Chondrocyte (in vitro differentiated cells): ENCODE data around the gene SMAD6. TPM values are rescaled to one million over a fixed set of nuclear protein-coding genes. Genes with fewer than 3 reads are reported as not detected.

Experiments
- DNase-seq: peaks from one replicate; pipeline ENCODE4 v3.0.0; 2021; ENCODE audit warnings: mixed read lengths, low spot score
- H3K27ac Mint-ChIP-seq: one replicate; pipeline ENCODE4 v1.8.0; 2021; ENCODE audit warnings: mild to moderate bottlenecking, moderate library complexity, mixed read lengths; ENCODE audit not compliant: unreplicated experiment
- H3K27me3 Mint-ChIP-seq: 2 replicates; pipeline ENCODE4 v1.8.0; 2021; ENCODE audit warnings: low read depth, mixed read lengths
- H3K36me3 Mint-ChIP-seq: 2 replicates; pipeline ENCODE4 v1.8.0; 2021; ENCODE audit warnings: low read depth, mixed read lengths
- H3K4me1 Mint-ChIP-seq: 2 replicates; pipeline ENCODE4 v1.8.0; 2021; ENCODE audit warnings: low read depth, mild to moderate bottlenecking, mixed read lengths
- H3K4me3 Mint-ChIP-seq: one replicate; pipeline ENCODE4 v1.8.0; 2021; ENCODE audit warnings: mild to moderate bottlenecking, moderate library complexity, mixed read lengths; ENCODE audit not compliant: unreplicated experiment
- H3K9me3 Mint-ChIP-seq: 2 replicates; pipeline ENCODE4 v1.8.0; 2021; ENCODE audit warnings: low read depth, mixed read lengths
- total RNA-seq: library from RNA; stranded (reverse); gene quantifications from 3 replicates; pipeline ENCODE4 v1.2.1, GENCODE V29; 2021
- TF ChIP-seq, protein P1 (sequence below): fragments of 200-600 bp; sonication (generic); IDR thresholded peaks from 2 replicates; pipeline ENCODE4 v1.5.0; 2021; ENCODE audit warnings: antibody characterized with exemption, mild to moderate bottlenecking, moderate library complexity

SMAD6 gene
- total RNA-seq, 1 donor from 2014 or later = 5.2 TPM

DNA sequence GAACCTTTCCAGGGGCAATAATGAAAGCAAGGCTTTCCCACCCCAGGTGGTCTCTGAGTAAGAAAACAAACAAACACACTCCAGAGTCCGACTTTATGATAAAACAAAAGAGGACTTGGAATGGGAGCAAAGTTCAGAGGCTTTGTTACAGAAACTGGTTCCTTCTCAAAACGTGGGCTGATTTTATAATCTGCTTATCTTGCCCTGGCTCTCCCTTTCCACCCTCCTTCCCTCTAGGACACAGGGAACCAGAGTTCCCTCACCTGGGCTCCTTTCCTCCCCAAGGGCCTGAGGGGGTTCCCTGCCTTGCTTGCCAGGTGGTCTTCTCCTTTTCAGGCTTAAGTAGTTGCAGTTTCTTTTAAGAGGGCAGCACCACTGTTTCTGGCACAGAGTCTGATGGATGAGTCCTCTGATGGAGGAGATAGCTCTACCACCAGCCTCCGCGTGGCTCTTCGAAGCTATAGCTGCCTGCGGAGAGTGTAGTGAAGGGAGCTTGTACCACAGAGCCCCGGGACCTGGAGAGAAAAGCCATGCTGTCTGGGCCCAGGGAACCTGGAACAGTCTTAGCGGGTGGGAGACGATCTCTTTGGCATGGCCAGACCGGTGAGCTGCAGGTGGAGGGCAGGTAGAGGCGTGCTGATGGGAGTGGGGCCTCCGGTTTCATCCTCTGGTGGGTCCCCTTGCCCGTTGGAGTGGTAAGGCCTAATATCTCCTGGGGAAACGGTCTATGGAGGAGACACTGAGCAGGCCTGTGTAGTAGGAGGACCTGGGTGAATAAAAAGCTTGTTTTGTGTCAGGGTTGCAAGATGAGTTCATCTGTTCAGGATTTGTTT lies 68.7 kb downstream of the SMAD6 start:
- Mint-ChIP-seq H3K27ac (no peak overlapping the region), H3K27me3 (no peaks in the 10 kb centered on the region), H3K9me3 (no peaks in the 10 kb centered on the region), H3K36me3 (no peaks in the 10 kb centered on the region), H3K4me3 (no peak overlapping the region), H3K4me1 (peaks cover 46% of the 10 kb centered on the region)
- no peak for DNase-seq
- TF ChIP-seq, protein P1, sequence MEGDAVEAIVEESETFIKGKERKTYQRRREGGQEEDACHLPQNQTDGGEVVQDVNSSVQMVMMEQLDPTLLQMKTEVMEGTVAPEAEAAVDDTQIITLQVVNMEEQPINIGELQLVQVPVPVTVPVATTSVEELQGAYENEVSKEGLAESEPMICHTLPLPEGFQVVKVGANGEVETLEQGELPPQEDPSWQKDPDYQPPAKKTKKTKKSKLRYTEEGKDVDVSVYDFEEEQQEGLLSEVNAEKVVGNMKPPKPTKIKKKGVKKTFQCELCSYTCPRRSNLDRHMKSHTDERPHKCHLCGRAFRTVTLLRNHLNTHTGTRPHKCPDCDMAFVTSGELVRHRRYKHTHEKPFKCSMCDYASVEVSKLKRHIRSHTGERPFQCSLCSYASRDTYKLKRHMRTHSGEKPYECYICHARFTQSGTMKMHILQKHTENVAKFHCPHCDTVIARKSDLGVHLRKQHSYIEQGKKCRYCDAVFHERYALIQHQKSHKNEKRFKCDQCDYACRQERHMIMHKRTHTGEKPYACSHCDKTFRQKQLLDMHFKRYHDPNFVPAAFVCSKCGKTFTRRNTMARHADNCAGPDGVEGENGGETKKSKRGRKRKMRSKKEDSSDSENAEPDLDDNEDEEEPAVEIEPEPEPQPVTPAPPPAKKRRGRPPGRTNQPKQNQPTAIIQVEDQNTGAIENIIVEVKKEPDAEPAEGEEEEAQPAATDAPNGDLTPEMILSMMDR = no peak

DNA sequence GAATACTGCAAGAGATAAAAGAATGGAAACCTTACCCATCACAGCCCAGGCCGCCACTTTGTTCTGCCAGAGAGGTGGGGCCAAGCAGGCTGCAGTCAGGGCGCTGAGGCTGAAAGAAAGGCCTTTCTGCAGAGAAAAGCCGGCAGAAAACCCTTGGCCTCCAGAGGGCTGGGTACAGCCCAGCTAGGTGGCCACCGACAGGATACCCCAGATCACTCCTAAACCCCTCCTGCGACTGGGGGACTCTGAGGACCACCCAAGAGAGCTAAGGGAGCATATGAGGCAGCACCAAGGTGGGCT lies 69.3 kb downstream of the SMAD6 start:
- Mint-ChIP-seq H3K27me3 (no peaks in the 10 kb centered on the region), H3K4me3 (no peak overlapping the region), H3K27ac (no peak overlapping the region), H3K9me3 (no peaks in the 10 kb centered on the region), H3K36me3 (no peaks in the 10 kb centered on the region), H3K4me1 (peaks cover 45% of the 10 kb centered on the region)
- DNase-seq = no peak
- TF ChIP-seq, protein P1 = no peak

DNA sequence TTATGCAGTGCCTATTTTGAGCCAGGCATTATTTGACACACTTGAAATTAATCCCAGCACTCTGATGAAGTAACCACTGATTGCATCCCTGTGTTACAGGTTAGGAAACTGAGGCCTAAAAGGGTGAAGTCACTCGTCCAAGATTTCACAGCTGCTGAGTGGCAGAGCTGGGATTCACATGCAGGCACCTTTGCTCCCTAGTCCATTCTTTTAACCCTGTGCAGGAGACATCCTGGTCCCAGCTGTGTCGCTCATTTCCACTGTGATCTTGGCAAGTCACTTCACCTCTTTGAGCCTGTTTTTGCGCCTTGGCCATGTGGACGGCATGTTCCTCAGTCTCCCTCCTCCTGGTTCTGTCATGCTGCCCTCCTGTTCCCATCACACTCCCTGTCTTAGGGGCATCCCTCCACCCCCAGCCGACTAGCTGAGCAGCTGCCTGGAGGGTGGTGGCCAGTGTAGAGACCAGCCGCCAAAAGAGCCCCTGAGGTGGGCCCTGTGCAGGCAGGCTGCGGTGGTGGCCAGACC lies 70.6 kb downstream of the SMAD6 start:
- H3K27ac Mint-ChIP-seq = no peak overlapping the region
- H3K27me3 Mint-ChIP-seq = no peaks in the 10 kb centered on the region
- peaks cover 37% of the 10 kb centered on the region for H3K4me1 Mint-ChIP-seq
- TF ChIP-seq, protein P1 = no peak
- no peak overlapping the region for H3K4me3 Mint-ChIP-seq
- no peak for DNase-seq
- H3K9me3 Mint-ChIP-seq = no peaks in the 10 kb centered on the region
- H3K36me3 Mint-ChIP-seq = no peaks in the 10 kb centered on the region

DNA sequence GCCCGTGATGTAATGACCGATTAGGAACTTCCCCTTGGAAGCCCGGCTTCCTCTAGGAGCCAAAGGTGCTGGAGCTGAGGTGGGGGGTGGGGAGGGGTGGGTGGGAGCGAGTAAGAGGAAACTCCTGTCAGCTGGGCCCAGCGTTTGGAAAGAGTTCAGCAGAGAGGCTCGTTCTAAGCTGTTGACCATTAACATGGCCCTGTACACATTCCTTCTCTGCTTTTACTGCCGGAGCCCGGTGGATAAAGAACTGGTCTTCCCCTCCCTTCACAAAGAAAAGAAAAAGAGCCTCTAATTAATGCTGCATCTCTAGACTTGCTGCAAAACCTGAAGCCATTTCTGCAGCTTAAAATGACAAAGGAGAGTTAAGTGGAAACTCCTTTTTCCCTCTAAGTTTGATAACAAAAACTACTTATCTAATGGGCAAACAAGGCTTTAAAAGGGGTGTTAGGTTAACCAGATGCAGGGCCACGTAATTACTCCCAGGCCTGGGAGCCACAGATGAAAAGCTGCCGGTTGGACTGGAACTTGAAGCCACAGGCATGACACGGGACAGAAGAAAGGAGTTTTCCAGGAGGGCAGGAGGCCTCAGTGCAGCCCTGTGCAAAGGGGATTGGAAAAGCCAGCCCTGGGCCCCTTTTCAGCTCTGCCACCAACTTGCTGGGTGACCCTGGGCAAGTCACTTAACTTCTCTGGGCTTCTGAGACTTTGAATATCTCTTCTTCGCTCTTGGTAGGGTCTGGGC lies 71.3 kb downstream of the SMAD6 start:
- DNase-seq = no peak
- TF ChIP-seq, protein P1 = no peak
- H3K36me3 Mint-ChIP-seq = no peaks in the 10 kb centered on the region
- H3K9me3 Mint-ChIP-seq = no peaks in the 10 kb centered on the region
- H3K27me3 Mint-ChIP-seq = no peaks in the 10 kb centered on the region
- no peak overlapping the region for H3K4me3 Mint-ChIP-seq
- peak overlapping the region; percentile 59 for H3K27ac Mint-ChIP-seq
- H3K4me1 Mint-ChIP-seq = peaks cover 43% of the 10 kb centered on the region

DNA sequence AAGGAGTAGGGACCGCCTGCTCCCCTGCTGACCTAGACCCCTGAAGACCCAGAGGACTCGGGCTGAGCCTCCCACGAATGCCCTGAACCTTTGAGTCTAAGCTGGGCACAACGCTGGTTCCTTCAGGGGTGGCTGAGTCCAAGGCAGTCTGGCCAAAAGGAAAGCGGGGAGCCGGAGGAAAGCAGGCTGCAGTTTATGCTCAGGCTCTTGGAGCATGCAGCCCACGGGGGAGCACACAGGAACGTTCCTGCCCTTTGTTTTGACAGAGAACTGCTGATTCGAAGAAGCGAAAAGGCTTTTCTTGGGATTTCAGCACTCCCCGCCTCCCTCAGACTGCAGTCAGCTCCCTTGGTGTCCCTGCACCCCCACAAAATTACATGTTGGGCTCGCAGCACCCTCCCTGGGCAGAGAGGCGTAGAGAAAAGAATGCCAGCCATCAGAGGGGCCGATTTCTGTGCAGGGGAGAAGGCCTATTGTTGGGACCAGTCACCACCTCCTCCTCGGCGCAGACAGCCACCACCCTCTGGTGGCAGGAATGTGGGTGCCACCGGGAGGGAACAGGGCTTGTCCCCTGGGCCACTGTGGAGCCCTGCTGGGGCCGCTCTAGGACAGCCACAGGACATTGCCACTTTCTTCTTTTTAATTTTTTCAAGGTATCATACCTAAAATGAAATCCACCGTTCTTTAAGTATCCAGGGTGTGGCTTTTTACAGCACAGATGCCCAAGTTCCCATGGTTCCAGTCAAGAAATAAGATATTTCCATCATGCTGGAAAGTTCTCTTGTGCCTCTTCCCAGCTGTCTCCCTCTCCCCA lies 72.2 kb downstream of the SMAD6 start:
- H3K27ac Mint-ChIP-seq = peak overlapping the region; percentile 59
- H3K4me1 Mint-ChIP-seq = peaks cover 49% of the 10 kb centered on the region
- no peak overlapping the region for H3K4me3 Mint-ChIP-seq
- no peaks in the 10 kb centered on the region for H3K9me3 Mint-ChIP-seq
- DNase-seq = peak; percentile 91
- H3K36me3 Mint-ChIP-seq = no peaks in the 10 kb centered on the region
- H3K27me3 Mint-ChIP-seq = no peaks in the 10 kb centered on the region
- TF ChIP-seq, protein P1 = peak; percentile 99
